ENCODE data around the gene QRFP. TPM values are rescaled to one million over a fixed set of nuclear protein-coding genes. Genes with fewer than 3 reads are reported as not detected.

QRFP gene
- total RNA-seq, 1 donor from 2014 or later = not detected

DNA sequence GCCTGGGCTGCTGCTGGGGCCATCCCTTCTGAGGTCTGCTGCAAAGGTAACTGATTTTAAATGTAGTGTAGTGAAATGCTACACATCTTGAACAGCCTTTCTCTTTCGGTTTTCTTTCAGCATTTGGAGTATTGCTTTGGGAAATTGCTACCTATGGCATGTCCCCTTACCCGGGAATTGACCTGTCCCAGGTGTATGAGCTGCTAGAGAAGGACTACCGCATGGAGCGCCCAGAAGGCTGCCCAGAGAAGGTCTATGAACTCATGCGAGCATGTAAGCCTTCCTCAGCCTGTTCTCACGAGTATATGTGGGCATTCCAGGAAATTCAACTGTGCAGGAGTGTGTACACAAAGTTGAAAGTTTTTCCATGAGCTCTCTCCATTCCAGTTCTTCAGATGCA is 18.3 kb downstream of the QRFP start:
- DNase-seq (ENCODE audit: extremely low read depth, low read depth, low spot score) = no peak

DNA sequence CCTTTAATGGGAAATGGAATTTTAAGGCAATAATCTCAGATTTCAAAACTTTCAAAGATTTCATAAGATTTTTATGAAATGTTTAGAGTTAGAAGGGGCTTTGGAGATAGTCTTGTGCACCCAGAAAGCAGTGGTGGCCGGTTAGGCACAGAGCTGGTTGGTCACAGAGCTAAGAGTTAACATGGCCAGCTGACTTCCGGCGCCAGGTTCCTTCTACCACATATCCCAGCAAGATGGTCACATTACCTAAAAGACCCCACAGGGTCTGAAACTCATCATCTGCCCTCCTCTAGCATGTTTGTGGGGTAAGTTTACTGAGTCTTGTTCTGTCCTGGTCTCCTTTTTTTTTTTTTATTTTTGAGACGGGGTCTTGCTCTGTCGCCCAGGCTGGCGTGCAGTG is 19.3 kb downstream of the QRFP start:
- no peak for DNase-seq (ENCODE audit: extremely low read depth, low read depth, low spot score)

DNA sequence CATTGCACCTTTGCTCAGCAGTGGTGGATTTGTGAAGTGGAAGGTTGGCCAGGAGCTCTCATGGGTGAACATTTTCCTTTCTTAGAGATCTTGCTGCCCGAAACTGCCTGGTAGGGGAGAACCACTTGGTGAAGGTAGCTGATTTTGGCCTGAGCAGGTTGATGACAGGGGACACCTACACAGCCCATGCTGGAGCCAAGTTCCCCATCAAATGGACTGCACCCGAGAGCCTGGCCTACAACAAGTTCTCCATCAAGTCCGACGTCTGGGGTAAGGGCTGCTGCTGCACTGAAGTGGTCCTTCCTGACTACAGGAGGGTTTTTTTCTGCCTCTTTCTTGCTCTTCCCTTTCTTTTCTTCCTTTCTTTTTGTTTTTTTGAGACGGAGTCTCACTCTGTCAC is 21.8 kb downstream of the QRFP start:
- no peak for DNase-seq (ENCODE audit: extremely low read depth, low read depth, low spot score)

DNA sequence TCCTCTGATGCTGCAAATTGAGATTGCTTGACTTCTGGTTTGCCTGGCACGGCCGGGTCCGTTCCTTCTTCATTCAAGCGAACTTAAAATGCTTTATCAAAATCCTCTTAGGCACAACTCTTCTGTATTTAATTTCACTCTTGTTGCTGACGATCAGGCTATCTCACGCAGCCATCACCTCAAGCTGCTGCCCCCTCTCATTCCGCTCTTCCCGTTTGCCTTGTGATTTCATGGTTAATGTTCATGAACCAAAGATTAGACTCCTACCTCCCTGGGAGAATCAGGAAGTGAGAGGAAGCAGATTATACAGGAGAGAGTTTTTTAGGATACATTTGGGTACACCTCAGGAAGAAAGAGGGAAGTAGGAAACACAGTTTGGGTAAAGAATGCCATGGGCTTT is 22.6 kb downstream of the QRFP start:
- DNase-seq (ENCODE audit: extremely low read depth, low read depth, low spot score) = no peak

DNA sequence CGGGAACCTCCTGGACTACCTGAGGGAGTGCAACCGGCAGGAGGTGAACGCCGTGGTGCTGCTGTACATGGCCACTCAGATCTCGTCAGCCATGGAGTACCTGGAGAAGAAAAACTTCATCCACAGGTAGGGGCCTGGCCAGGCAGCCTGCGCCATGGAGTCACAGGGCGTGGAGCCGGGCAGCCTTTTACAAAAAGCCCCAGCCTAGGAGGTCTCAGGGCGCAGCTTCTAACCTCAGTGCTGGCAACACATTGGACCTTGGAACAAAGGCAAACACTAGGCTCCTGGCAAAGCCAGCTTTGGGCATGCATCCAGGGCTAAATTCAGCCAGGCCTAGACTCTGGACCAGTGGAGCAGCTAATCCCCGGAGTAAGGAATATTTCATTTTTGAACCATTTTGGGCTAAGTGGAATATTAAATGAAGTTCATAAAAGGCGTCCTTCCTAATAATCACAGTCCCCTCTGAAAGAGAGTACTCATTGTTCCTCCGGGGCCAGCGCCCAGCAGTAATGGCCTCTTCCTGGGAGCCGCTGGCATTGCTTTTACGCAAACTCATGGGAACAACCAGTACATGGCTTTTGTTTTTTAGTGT is 23.6 kb downstream of the QRFP start:
- DNase-seq (ENCODE audit: extremely low read depth, low read depth, low spot score) = no peak

DNA sequence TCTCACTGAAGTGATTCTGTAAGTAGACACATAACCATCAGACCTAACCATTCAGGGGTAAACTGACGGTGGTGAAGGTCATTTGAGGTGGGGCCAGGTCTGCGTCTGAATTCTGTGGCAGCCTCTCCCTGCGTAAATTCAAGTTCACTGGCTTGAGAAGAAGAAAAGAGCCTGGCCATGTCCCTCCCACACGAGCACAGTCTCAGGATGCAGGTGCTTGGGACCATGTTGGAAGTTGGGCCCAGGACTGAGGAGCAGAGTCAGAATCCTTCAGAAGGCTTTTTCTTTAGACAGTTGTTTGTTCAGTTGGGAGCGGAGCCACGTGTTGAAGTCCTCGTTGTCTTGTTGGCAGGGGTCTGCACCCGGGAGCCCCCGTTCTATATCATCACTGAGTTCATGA is 24.1 kb downstream of the QRFP start:
- no peak for DNase-seq (ENCODE audit: extremely low read depth, low read depth, low spot score)

DNA sequence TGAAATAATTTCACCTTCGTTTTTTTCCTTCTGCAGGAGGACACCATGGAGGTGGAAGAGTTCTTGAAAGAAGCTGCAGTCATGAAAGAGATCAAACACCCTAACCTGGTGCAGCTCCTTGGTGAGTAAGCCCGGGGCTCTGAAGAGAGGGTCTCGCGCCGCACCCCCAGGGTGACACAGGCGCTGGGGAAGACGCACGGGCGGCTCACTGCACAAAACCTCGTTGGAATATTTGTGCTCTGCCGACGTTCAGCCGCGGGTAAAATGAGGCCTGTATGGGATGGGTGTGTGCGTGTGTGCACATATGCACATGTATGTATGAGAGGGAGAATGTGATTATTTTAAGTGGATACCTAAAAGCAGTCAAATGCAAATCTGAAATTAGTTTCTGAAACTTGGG is 24.5 kb downstream of the QRFP start:
- DNase-seq (ENCODE audit: extremely low read depth, low read depth, low spot score) = no peak

DNA sequence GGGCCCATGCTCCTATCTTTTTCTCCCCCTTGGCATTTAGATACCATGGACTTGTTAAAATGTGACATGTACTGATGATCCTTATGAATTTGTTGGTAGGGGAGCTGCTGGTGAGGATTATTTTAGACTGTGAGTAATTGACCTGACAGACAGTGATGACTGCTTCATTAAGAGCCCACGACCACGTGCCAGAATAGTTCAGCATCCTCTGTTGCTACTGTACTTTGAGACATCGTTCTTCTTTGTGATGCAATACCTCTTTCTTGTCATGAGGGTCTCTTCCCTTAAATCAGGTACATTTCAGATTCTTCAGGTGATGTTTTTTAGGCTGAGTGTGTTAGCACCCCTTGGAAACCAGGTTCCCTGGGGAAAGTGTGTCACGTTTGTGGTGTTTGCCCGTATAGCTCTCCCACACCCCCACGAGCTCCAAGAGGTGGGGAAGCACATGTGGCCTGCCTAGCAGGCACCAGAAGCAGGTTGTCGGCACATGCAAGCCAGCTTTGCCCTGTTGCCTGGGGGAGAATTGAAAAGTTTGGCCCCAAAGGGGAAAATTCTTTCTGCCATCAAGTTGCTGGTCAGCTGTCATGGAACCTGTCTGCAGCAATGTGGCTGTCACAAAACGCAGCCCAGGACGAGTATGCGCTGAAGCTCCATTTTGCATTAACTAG is 25.1 kb downstream of the QRFP start:
- no peak for DNase-seq (ENCODE audit: extremely low read depth, low read depth, low spot score)

DNA sequence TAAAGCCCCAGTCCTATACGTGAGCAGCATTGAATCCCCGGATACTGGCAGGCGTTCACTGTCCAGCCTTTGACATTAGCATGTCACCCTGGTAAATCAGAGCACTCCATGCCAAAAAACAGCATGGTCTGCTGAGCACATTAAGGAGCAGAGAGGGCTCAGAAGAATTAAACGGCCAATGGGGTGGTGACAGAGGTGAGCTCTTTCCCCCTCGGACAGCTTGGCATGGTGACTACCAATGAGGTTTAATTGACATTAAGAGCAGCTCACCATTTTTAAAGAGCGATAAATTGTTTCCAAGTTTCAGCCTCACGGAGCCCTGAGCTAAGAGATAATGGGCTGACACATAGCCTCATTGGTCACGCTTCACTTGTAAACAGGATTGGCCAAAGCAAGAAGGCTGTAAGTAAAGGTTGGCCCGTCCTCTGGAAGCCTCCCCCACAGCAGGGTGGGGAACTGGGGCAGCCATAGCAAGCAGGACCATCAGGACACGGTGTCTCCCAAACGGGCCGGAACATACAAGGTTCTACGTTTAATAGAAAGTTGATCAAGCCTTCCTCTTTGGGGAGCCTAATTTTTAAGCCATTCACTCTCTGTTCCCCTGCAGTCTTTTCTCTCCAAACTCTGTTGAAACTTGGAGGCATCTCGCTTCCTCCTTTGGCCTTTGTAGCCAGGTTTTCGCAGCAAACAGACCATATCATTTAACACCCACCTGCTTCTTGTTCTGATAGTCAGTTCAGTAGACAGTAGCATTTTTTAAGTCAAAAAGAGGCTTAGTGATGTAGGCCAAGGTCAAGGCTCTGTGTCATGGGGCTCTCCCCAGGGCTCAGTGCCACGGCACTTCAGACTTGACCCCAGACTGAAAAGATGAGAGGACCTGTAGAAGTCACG is 25.9 kb downstream of the QRFP start:
- no peak for DNase-seq (ENCODE audit: extremely low read depth, low read depth, low spot score)

DNA sequence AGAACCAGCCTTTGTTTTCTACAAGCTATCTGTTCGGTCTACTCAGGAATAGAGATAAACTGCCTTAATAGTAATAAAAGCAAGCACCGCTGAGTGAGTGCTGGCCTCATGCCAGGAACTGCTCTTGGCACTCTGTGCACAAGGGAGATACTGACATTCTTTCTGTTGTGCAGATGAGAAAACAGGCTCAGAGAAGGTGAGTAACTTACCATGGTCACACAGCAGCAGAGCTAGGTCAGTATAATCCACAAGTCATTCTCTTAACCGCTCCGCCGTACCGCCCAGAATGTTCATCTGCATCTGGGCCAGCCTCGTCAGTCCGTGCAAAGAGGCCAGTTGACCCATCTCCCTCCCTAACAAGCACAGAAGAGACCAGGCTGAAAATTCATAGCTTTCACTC is 27.4 kb downstream of the QRFP start:
- no peak for DNase-seq (ENCODE audit: extremely low read depth, low read depth, low spot score)

DNA sequence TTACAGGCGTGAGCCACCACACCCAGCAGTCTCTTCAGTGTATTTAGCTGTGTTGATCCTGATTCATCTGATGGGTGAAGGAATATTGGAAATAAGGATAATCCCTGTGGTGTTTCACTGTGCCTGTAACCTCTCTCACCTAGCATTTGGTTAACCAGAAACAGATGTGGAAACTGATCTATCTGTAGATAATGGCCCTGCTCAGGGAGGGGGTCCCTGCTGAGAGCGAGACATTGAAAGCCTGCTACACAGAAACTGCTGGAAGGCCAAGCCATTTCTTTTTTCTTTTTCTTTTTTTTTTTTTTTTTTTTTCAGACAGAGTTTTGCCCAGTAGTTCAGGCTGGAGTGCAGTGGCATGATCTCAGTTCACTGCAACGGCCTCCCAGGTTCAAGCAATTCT is 28.4 kb downstream of the QRFP start:
- DNase-seq (ENCODE audit: extremely low read depth, low read depth, low spot score) = no peak

DNA sequence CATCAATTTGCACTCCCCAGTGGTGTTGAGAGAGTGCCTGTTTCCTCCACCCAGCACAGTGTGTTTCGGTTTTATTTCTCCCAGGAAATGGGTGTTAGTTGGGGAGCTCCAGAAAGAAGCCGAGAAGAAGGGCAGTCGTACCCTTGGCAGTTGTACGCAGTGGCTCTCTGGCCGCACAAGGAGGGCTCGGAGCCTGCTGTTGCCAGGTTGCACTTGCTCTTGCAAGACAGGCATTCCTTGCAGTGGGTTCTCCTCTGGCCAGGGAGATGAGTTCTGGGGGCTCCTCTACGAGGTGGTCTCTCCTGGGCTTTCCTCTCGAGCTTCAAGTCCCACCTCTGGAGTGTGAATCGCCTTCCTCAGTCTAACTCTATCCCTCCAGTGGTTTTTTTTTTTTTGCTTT is 29.1 kb downstream of the QRFP start:
- DNase-seq (ENCODE audit: extremely low read depth, low read depth, low spot score) = no peak

DNA sequence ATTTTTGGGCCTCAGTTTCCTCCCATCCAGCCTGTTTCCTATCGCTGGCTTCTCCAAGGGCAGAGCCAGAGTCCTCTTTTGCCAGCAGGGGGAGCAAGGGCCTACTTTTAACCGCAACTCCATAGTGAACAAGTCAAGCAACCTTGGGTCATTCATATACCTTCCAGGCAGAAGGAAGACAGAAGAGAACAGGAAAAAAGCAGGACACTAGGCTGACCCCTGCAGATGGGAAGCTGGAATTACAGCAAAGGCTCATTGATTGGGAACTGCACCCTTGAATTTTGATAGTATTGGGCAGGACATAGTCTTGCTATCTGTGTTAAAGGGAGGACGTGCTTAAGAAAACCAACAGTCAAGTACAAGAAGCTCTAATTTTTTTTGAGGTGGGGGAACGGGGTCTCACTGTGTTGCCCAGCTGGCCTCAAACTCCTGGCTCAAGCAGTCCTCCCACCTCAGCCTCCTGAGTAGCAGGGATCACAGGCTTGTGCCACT is 30.1 kb downstream of the QRFP start:
- DNase-seq (ENCODE audit: extremely low read depth, low read depth, low spot score) = no peak

DNA sequence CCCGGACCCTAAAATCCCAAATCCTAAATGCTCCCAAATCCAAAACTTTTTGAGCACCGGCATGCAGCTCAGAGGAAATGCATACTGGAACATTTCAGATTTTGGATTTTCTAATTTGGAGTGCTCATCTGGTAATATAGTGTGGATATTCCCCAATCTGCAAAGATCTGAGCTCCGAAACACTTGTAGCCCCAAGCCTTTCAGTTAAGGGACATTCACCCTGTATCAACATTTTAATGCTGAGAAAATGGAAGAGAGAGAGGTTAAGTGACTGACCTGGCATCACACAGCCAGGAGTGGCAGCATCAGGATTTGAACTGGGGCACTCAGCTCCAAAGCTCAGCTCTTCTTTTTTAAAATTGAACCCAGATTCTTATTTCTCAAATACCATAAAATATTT is 30.7 kb downstream of the QRFP start:
- no peak for DNase-seq (ENCODE audit: extremely low read depth, low read depth, low spot score)

DNA sequence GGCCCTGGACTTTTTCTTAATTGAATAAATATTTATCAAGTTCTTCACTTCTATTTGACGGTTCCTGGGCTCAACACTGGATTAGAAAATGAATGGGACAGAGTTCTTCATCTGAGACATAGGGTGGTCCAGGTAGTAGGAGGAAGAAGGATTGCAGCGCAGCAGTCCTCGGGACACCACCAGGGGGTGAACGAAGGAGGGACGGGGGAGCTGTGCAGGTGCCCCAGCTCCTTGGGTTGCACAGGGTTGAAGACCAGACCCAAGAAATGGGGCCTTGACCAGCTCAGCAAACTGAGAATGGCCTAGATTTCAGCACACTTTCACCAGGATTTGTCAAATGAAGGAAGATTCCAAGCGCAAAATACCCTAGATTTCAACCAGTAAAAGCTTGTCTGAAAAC is 32.1 kb downstream of the QRFP start:
- DNase-seq (ENCODE audit: extremely low read depth, low read depth, low spot score) = no peak

DNA sequence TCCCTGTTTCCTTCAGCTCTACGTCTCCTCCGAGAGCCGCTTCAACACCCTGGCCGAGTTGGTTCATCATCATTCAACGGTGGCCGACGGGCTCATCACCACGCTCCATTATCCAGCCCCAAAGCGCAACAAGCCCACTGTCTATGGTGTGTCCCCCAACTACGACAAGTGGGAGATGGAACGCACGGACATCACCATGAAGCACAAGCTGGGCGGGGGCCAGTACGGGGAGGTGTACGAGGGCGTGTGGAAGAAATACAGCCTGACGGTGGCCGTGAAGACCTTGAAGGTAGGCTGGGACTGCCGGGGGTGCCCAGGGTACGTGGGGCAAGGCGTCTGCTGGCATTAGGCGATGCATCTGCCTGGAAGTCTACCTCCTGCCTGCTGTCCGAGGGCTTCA is 33.9 kb downstream of the QRFP start:
- no peak for DNase-seq (ENCODE audit: extremely low read depth, low read depth, low spot score)

DNA sequence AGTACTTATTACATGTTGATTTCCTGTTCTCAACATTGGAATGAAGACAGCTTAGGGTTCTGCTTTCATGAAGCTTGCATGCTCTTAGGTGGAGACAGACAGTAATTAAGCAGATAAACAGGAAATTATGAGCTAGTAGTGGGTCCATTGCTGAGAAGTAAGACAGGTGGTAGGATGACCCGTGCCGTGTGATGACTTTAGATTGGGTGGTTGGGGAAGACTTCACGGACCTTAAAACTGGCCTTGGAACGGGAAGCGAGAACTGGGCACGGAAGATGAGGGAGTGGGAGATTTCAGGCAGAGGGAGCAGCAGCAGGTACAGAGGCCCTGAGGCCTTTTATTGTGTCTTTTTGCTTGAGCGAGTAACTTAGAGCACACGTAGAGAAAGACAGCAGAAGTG is 34.4 kb downstream of the QRFP start:
- no peak for DNase-seq (ENCODE audit: extremely low read depth, low read depth, low spot score)

DNA sequence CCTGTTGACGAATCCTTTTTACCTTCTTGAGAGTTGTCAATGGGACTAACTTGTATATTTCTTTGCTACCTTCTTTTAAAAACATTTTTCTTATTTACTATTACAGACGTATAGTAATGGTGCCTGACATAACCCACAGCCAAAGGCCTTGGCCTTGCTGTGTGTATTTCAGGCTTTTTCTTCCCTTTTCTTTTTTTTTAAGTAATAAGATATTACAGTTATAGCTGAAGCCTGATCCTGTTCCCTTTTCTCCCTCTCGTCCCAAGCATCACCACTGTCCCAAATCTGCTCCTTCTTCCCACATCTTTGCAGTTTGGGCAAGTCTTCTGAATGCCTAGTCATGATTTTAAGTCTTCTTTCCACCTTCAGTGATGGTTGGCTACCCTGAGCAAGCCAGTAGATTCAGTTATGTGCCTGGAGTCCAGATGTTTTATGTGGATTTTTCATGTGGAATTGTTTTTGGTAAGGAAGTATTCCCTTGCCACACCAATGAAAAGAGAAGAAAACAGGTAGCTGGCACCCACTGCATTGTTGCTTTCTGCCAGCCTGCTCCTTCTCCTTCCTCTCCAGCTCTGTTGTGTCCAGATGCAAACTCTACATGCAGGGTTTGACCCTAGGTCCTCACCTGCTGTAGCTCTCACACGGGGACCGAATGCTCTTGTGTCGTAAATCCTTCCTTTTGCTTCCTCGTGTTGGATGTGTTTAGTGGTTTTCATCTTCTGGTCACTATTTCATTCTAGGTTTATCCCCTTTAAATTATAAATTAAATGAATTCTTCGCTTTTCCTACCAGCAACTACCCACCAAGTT is 35.0 kb downstream of the QRFP start:
- no peak for DNase-seq (ENCODE audit: extremely low read depth, low read depth, low spot score)

DNA sequence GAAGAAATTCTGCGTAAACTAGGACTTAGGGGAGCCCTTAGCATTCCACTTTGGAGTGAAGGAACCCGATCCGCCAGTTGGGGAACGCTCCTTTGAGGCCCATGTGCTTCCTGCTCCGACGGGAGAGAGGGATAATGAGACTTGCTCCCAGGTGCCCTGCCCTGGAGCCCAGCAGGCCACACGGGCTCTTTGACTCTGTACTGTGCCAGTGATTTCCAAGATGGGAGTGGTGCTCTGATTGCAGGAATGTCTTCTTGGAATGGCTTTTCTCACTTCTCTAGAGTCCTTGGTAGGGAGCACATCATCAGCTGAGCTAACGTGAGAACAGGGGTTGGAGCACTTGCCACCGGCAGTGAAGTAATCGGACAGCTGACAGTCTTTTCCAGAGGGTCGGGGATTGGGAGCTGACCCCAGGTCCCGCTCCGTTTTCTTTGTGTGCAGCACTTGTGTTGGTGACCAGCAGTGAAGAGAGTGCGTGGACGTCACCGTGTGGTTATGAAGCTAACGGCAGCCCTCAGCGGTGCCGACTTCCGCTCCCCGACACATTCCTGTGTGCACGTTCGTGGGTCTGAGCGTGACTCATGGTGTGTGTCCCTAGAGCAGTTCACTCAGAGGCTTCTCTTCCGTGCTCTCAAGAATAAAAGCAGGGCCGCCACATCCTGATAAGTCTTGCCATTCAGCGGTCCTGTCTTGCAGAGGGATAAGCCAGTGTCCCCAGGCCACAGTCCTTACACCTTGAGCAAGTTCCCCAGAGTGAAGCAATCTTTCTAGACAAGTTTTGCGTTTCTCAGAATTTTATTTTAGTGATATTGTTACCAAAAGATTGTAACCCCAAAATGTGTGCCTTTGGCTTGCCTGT is 35.9 kb downstream of the QRFP start:
- peak; percentile 80 for DNase-seq (ENCODE audit: extremely low read depth, low read depth, low spot score)
